ENCODE data around the gene ING5. TPM values are rescaled to one million over a fixed set of nuclear protein-coding genes. Genes with fewer than 3 reads are reported as not detected.
"Not testable (repeated sequence)": the region's sequence is repeated elsewhere in the genome, so short reads cannot be mapped to it uniquely, and the experiment has no call there.

The ING5 gene
- total RNA-seq, 2 experiments from 2014 or later: 51.2 to 51.3 TPM

GRCh38 chr2:241742320-241742939 lies 40.6 kb downstream of the ING5 start:
- Mint-ChIP-seq H3K4me1 (ENCODE audit: low read depth) (peaks cover 21% of the 10 kb centered on the region), H3K27me3 (no peaks in the 10 kb centered on the region), H3K36me3 (ENCODE audit: low read depth) (peaks cover 26% of the 10 kb centered on the region), H3K9me3 (no peaks in the 10 kb centered on the region), H3K4me3 (no peak overlapping the region), H3K27ac (no peak overlapping the region)
- DNase-seq: no peak
- H3K27ac ChIP-seq (ENCODE audit: low read depth in 1 of 2, low read length in 2 of 2): no peak overlapping the region
- peaks cover 34% of the 10 kb centered on the region for H3K36me3 ChIP-seq (ENCODE audit: insufficient read depth, low read length)
- no peak for ATAC-seq (ENCODE audit: poor library complexity)
- CTCF ChIA-PET: no interaction called here
- no peaks in the 10 kb centered on the region for H3K27me3 ChIP-seq (ENCODE audit: control insufficient read depth in 1 of 2, insufficient read depth in 2 of 2, low read length in 2 of 2)
- H3K4me3 ChIP-seq (ENCODE audit: low read length): no peak overlapping the region
- peaks cover 0 to 9% of the 10 kb centered on the region in 2 experiments for H3K9me3 ChIP-seq (ENCODE audit: control insufficient read depth in 1 of 2, insufficient read depth in 1 of 2, low read length in 2 of 2)
- POLR2A ChIA-PET: no interaction called here
- intact Hi-C loops (cut with DNase I, micrococcal nuclease): no loop called here
- TF ChIP-seq CTCF (IDR thresholded peaks at IDR 0.05): no peak
- H3K4me1 ChIP-seq (ENCODE audit: insufficient read depth, low read length): peaks cover 38% of the 10 kb centered on the region

GRCh38 chr2:241743008-241743407 lies 41.2 kb downstream of the ING5 start:
- not testable (repeated sequence) for H3K27ac ChIP-seq (ENCODE audit: low read depth in 1 of 2, low read length in 2 of 2)

GRCh38 chr2:241743620-241744019 lies 41.8 kb downstream of the ING5 start:
- DNase-seq (no peak), ATAC-seq (ENCODE audit: poor library complexity) (no peak)
- Histone ChIP-seq H3K27ac (ENCODE audit: low read depth in 1 of 2, low read length in 2 of 2) (no peak overlapping the region), H3K27me3 (ENCODE audit: control insufficient read depth in 1 of 2, insufficient read depth in 2 of 2, low read length in 2 of 2) (no peaks in the 10 kb centered on the region), H3K4me1 (ENCODE audit: insufficient read depth, low read length) (peaks cover 33% of the 10 kb centered on the region), H3K36me3 (ENCODE audit: insufficient read depth, low read length) (peaks cover 28% of the 10 kb centered on the region), H3K9me3 (ENCODE audit: control insufficient read depth in 1 of 2, insufficient read depth in 1 of 2, low read length in 2 of 2) (peaks cover 0 to 9% of the 10 kb centered on the region in 2 experiments), H3K4me3 (ENCODE audit: low read length) (no peak overlapping the region)
- no peak overlapping the region for H3K27ac Mint-ChIP-seq
- no peak for TF ChIP-seq CTCF (IDR thresholded peaks at IDR 0.05)
- no peak overlapping the region for H3K4me3 Mint-ChIP-seq
- CTCF ChIA-PET: no interaction called here
- H3K27me3 Mint-ChIP-seq: no peaks in the 10 kb centered on the region
- intact Hi-C loops (cut with DNase I, micrococcal nuclease): no loop called here
- H3K4me1 Mint-ChIP-seq (ENCODE audit: low read depth): peaks cover 16% of the 10 kb centered on the region
- POLR2A ChIA-PET: no interaction called here
- H3K9me3 Mint-ChIP-seq: no peaks in the 10 kb centered on the region
- peaks cover 29% of the 10 kb centered on the region for H3K36me3 Mint-ChIP-seq (ENCODE audit: low read depth)

More at GRCh38 chr2:241743008-241743407, 41.2 kb downstream of the ING5 start:
- Mint-ChIP-seq H3K36me3 (ENCODE audit: low read depth) (peaks cover 26% of the 10 kb centered on the region), H3K4me1 (ENCODE audit: low read depth) (peaks cover 16% of the 10 kb centered on the region)
- POLR2A ChIA-PET; ATAC-seq (ENCODE audit: poor library complexity); H3K4me3 Mint-ChIP-seq; H3K9me3 ChIP-seq (ENCODE audit: control insufficient read depth in 1 of 2, insufficient read depth in 1 of 2, low read length in 2 of 2); CTCF ChIA-PET; H3K27ac Mint-ChIP-seq; H3K9me3 Mint-ChIP-seq; H3K27me3 Mint-ChIP-seq; DNase-seq; intact Hi-C loops (cut with DNase I, micrococcal nuclease); H3K27me3 ChIP-seq (ENCODE audit: control insufficient read depth in 1 of 2, insufficient read depth in 2 of 2, low read length in 2 of 2); H3K4me3 ChIP-seq (ENCODE audit: low read length): not testable (repeated sequence)
- Histone ChIP-seq H3K36me3 (ENCODE audit: insufficient read depth, low read length) (peaks cover 34% of the 10 kb centered on the region), H3K4me1 (ENCODE audit: insufficient read depth, low read length) (peaks cover 37% of the 10 kb centered on the region)

Data from CD4-positive, alpha-beta T cell (primary cell).